Neural cell (in vitro differentiated cells): ENCODE data around the gene KATNAL1. TPM values are rescaled to one million over a fixed set of nuclear protein-coding genes. Genes with fewer than 3 reads are reported as not detected.

Source experiments
- H2AFZ ChIP-seq: fragments of 200-600, 300-800 bp; sonication (generic), shearing (Covaris generic); 2 replicates; pipeline ENCODE4 v1.6.0; 2014; ENCODE audit warnings: low read depth, mild to moderate bottlenecking, antibody characterized with exemption, low read length, moderate library complexity
- H3F3A ChIP-seq: fragments of 200-600 bp; shearing (Covaris generic); 2 replicates; pipeline ENCODE4 v1.6.1; 2016; ENCODE audit warnings: mild to moderate bottlenecking, moderate library complexity, mixed read lengths, antibody characterized with exemption, low read length; ENCODE audit not compliant: insufficient read depth, poor library complexity, severe bottlenecking
- H3K27ac ChIP-seq: fragments of 200-600, 300-800 bp; sonication (generic), shearing (Covaris generic); 2 replicates; pipeline ENCODE4 v1.5.1; 2014; ENCODE audit warnings: mild to moderate bottlenecking, low read length, moderate library complexity
- H3K27me3 ChIP-seq: fragments of 300-800, 200-600 bp; sonication (generic), shearing (Covaris generic); 2 replicates; pipeline ENCODE4 v1.6.0; 2014; ENCODE audit warnings: mild to moderate bottlenecking, low read depth, low read length, moderate library complexity; ENCODE audit not compliant: insufficient read depth
- H3K36me3 ChIP-seq: fragments of 300-800, 200-600 bp; sonication (generic), shearing (Covaris generic); 2 replicates; pipeline ENCODE4 v1.5.1; 2014; ENCODE audit warnings: mild to moderate bottlenecking, antibody characterized with exemption, low read length, moderate library complexity; ENCODE audit not compliant: insufficient read depth
- H3K4me2 ChIP-seq: fragments of 300-800, 200-600 bp; sonication (generic), shearing (Covaris generic); 2 replicates; pipeline ENCODE4 v1.6.0; 2014; ENCODE audit warnings: mild to moderate bottlenecking, low read length
- H3K4me3 ChIP-seq: fragments of 300-800, 200-600 bp; sonication (generic), shearing (Covaris generic); 2 replicates; pipeline ENCODE4 v1.5.1; 2014; ENCODE audit warnings: mild to moderate bottlenecking, low read length, moderate library complexity
- H3K79me2 ChIP-seq: fragments of 200-600 bp; shearing (Covaris generic); replicated peaks from 2 replicates; pipeline ENCODE4 v1.6.0; 2014; ENCODE audit warnings: mild to moderate bottlenecking, low read length, moderate library complexity; ENCODE audit not compliant: insufficient read depth
- H3K9ac ChIP-seq: fragments of 300-800, 200-600 bp; sonication (generic), shearing (Covaris generic); 2 replicates; pipeline ENCODE4 v1.6.1; 2016; ENCODE audit warnings: mild to moderate bottlenecking, low read length, mixed read lengths
- H3K9me2 ChIP-seq: fragments of 200-600 bp; shearing (Covaris generic); 2 replicates; pipeline ENCODE4 v1.6.1; 2016; ENCODE audit warnings: mild to moderate bottlenecking, low read length, mixed read lengths; ENCODE audit not compliant: insufficient read depth
- H3K9me3 ChIP-seq: fragments of 200-600, 300-800 bp; sonication (generic), shearing (Covaris generic); 2 replicates; pipeline ENCODE4 v1.6.1; 2016; ENCODE audit warnings: mild to moderate bottlenecking, mixed run types, low read length, moderate library complexity, mixed read lengths
- H4K20me1 ChIP-seq: fragments of 200-600 bp; shearing (Covaris generic); 2 replicates; pipeline ENCODE4 v1.6.1; 2016; ENCODE audit warnings: mild to moderate bottlenecking, mixed run types; ENCODE audit not compliant: insufficient read depth
- EP300 ChIP-seq: fragments of 450-650 bp; conservative IDR thresholded peaks from 2 replicates; pipeline ENCODE4 v1.6.1; 2014; ENCODE audit warnings: antibody characterized with exemption, mild to moderate bottlenecking, moderate library complexity; ENCODE audit not compliant: poor library complexity, severe bottlenecking
- EZH2 ChIP-seq: fragments of 200-600, 300-800 bp; shearing (Covaris generic), sonication (generic); IDR thresholded peaks from 2 replicates; pipeline ENCODE4 v1.6.1; 2014; ENCODE audit warnings: antibody characterized with exemption, low read length, borderline replicate concordance, mild to moderate bottlenecking; ENCODE audit not compliant: insufficient read depth, poor library complexity, severe bottlenecking
- MXI1 ChIP-seq: fragments of 450-650 bp; conservative IDR thresholded peaks from 2 replicates; pipeline ENCODE4 v1.6.1; 2014; ENCODE audit warnings: antibody characterized with exemption, mild to moderate bottlenecking; ENCODE audit not compliant: poor library complexity, severe bottlenecking
- POLR2AphosphoS5 ChIP-seq: IDR thresholded peaks from 2 replicates; pipeline ENCODE4 v1.6.1; 2012
- RAD21 ChIP-seq: fragments of 450-650 bp; conservative IDR thresholded peaks from 2 replicates; pipeline ENCODE4 v1.6.1; 2014; ENCODE audit warnings: antibody characterized with exemption, mild to moderate bottlenecking, moderate library complexity
- REST ChIP-seq: IDR thresholded peaks from 2 replicates; pipeline ENCODE4 v1.6.1; 2012; ENCODE audit warnings: borderline replicate concordance
- SMC3 ChIP-seq: fragments of 450-650 bp; conservative IDR thresholded peaks from 2 replicates; pipeline ENCODE4 v1.6.1; 2014; ENCODE audit warnings: antibody characterized with exemption, mild to moderate bottlenecking, moderate library complexity; ENCODE audit not compliant: poor library complexity
- TAF1 ChIP-seq: IDR thresholded peaks from 2 replicates; pipeline ENCODE4 v1.6.1; 2012; ENCODE audit warnings: low read depth
- polyA plus RNA-seq: library from polyadenylated mRNA; depleted of rRNA; stranded (reverse); fragments of >200 nt; gene quantifications from 2 replicates; pipeline ENCODE4 v1.2.3, GENCODE V29; 2014
- TF ChIP-seq, protein P1 (sequence below): fragments of 450-650 bp; IDR thresholded peaks from 2 replicates; pipeline ENCODE4 v1.5.1; 2014; ENCODE audit warnings: antibody characterized with exemption, mild to moderate bottlenecking, moderate library complexity; ENCODE audit not compliant: poor library complexity, severe bottlenecking

The KATNAL1 gene
- polyA plus RNA-seq, 1 donor from 2014 or later, result 24.9 TPM

- H3K4me3 ChIP-seq, result no peak overlapping the region
- no peaks in the 10 kb centered on the region for H3K9me3 ChIP-seq
- H3K36me3 ChIP-seq, result no peaks in the 10 kb centered on the region
- no peak overlapping the region for H3K27ac ChIP-seq
- H3F3A ChIP-seq, result no peaks in the 10 kb centered on the region
- H3K79me2 ChIP-seq, result no peaks in the 10 kb centered on the region
- H3K9me2 ChIP-seq, result no peaks in the 10 kb centered on the region
- no peak overlapping the region for H3K9ac ChIP-seq
- no peak overlapping the region for H2AFZ ChIP-seq
- no peaks in the 10 kb centered on the region for H4K20me1 ChIP-seq
- TF ChIP-seq MXI1, result no peak
- no peak for TF ChIP-seq EP300
- TF ChIP-seq POLR2AphosphoS5, result no peak
- TF ChIP-seq, protein P1, sequence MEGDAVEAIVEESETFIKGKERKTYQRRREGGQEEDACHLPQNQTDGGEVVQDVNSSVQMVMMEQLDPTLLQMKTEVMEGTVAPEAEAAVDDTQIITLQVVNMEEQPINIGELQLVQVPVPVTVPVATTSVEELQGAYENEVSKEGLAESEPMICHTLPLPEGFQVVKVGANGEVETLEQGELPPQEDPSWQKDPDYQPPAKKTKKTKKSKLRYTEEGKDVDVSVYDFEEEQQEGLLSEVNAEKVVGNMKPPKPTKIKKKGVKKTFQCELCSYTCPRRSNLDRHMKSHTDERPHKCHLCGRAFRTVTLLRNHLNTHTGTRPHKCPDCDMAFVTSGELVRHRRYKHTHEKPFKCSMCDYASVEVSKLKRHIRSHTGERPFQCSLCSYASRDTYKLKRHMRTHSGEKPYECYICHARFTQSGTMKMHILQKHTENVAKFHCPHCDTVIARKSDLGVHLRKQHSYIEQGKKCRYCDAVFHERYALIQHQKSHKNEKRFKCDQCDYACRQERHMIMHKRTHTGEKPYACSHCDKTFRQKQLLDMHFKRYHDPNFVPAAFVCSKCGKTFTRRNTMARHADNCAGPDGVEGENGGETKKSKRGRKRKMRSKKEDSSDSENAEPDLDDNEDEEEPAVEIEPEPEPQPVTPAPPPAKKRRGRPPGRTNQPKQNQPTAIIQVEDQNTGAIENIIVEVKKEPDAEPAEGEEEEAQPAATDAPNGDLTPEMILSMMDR, result no peak
- no peak for TF ChIP-seq EZH2
- no peak for TF ChIP-seq TAF1
- no peak for TF ChIP-seq SMC3
- TF ChIP-seq RAD21, result no peak
- TF ChIP-seq REST, result no peak
- H3K4me2 ChIP-seq, result no peak overlapping the region
- no peaks in the 10 kb centered on the region for H3K27me3 ChIP-seq
Observed at GRCh38 chr13:30165071-30165470, 142.3 kb downstream of the KATNAL1 start.

DNA sequence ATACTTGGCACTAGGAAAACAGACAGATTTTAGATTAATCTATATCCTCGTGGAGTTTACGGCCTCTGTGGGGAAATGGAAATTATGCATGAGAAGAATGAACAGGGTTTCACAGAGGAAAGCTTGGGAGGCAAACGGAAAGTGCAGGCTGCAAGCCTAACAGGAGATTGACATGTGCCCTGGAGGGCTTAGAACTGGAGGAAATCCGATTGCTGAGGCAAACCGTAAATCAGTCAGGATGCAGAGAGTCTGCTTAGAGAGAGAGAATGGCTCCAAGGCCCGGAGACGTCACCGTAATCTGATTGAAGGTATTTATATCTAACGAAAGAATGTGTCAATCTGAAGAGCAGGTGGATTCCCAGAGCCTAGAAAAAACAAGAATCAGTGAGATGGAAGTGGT, 143.2 kb downstream of the KATNAL1 start:
- H3K27me3 ChIP-seq, result no peaks in the 10 kb centered on the region
- H3K9me3 ChIP-seq, result no peaks in the 10 kb centered on the region
- H3K4me3 ChIP-seq, result no peak overlapping the region
- H3K79me2 ChIP-seq, result no peaks in the 10 kb centered on the region
- TF ChIP-seq, protein P1, result no peak
- TF ChIP-seq EZH2, result no peak
- TF ChIP-seq TAF1, result no peak
- no peak for TF ChIP-seq REST
- no peak for TF ChIP-seq RAD21
- TF ChIP-seq SMC3, result no peak
- no peak for TF ChIP-seq POLR2AphosphoS5
- TF ChIP-seq EP300, result no peak
- TF ChIP-seq MXI1, result no peak
- H3F3A ChIP-seq, result no peaks in the 10 kb centered on the region
- no peak overlapping the region for H3K9ac ChIP-seq
- peak overlapping the region; percentile 21 for H3K27ac ChIP-seq
- H3K4me2 ChIP-seq, result no peak overlapping the region
- H4K20me1 ChIP-seq, result no peaks in the 10 kb centered on the region
- H3K36me3 ChIP-seq, result no peaks in the 10 kb centered on the region
- H3K9me2 ChIP-seq, result no peaks in the 10 kb centered on the region
- no peak overlapping the region for H2AFZ ChIP-seq
